NCI-H460 (cell line): ENCODE data around the gene PTX4. TPM values are rescaled to one million over a fixed set of nuclear protein-coding genes. Genes with fewer than 3 reads are reported as not detected.
"Not testable (repeated sequence)": the region's sequence is repeated elsewhere in the genome, so short reads cannot be mapped to it uniquely, and the experiment has no call there.

Experiments used
- DNase-seq: peaks from one replicate; pipeline ENCODE4 v3.0.0-alpha.2; 2016; ENCODE audit warnings: low read depth; ENCODE audit errors: extremely low read depth
- total RNA-seq: library from RNA; depleted of rRNA; stranded (reverse); fragments of >200 nt; shearing (Covaris generic); gene quantifications from 2 replicates; pipeline ENCODE4 v1.2.3, GENCODE V29; 2014

The PTX4 gene
- total RNA-seq, 1 experiment from 2014 or later = 0.15 TPM

DNA sequence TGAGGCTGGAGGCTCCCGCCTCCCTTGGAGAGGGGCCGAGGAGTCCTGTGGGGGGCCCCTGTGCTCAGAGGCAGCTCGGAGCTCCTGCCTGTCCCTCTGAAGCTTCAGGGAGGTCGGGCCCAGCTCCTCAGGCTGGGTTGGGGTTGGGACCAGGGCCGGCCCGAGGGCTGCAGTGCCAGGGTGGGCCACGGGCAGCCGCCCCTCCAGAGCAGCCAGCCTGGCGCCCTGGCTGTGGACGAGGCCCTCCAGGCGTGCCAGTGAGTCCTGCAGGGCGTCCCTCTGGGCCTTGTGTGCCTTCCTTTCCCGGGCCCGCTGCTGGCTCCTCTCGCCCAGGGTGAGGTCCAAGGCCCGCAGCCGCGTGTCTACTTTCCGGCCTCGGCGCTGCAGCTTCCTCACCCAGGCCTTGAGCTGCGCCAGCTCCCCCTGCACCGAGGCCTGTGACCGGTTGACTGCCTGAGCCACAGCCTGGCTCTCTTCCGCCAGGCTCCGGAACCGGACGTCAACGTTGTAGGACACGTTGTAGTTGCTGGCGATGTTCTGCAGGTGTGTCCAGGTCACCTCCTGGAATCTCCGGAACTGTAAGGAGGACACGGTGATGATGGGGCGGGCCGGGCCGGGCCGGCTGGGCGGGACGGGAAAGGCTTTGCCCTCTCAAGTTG is 1.2 kb downstream of the PTX4 start:
- no peak for DNase-seq

DNA sequence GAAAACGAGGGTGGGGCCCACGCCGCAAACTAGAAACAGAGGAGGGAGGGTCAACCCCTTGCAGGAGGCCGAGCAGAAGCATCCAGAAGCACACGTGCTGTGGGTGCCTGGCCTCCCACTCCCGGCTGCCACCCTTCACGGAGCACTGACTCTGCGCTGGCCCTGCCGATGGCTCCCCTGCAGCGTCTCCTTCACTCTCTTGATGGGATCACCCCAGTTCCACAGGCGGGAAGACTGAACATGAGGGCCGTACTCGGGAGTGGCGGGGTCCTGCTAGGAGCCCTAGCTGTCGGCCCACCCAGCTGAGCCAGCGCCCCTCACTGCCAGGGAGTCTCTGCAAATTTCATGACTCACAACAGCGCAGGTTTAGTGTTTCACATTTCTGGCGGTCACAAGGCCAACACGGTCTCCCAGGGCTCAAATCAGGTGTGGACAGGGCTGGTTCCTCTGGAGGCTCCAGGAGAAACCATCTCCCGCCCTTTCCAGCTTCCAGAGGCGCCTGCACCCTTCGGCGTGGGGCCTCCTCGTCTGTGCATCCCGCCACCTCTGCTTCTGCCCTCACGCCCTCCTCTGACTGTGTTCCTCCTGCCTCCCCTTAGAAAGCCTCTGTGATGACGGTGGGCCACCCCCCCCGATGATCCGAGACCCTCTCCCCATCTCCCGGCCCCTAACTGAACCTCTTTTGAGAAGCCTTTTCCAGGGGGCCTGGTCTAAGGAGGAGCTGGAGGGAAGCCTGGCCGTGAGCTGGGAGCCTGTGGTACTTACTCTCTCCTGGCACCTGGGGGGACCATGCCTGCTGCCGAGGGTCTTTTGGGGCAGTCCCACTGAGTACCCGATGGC is 2.0 kb downstream of the PTX4 start:
- no peak for DNase-seq

DNA sequence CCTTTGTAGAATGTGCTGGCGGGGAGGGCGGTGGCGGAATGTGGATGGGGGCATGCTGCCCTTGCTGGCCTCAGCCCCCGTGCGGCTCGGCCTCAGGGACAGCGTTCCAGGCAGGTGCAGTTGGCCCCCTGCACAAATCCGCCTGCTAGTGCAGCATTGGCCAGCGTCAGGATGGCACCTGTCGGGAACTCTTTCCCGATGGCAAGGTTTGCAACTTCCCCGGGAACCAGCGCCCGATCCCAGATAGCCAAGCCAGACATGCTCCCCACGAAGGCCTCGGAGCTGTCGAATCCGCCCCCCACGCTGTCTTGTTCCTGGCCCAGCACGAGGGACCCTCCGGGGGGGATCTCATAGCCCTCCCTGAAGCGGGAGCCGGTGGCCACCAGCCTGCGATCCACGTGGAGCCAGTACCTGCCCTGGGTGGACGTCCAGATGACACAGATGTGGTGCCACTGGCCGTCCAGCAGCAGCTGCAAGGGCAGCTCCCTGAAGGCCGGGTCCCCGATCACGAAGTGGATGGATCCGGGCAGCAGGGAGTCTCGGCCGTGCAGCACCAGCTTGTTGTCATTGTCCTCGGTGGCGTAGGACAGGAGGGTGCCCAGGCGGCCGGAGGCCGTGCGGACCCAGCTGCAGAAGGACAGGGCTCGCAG is 2.8 kb downstream of the PTX4 start:
- DNase-seq = no peak

DNA sequence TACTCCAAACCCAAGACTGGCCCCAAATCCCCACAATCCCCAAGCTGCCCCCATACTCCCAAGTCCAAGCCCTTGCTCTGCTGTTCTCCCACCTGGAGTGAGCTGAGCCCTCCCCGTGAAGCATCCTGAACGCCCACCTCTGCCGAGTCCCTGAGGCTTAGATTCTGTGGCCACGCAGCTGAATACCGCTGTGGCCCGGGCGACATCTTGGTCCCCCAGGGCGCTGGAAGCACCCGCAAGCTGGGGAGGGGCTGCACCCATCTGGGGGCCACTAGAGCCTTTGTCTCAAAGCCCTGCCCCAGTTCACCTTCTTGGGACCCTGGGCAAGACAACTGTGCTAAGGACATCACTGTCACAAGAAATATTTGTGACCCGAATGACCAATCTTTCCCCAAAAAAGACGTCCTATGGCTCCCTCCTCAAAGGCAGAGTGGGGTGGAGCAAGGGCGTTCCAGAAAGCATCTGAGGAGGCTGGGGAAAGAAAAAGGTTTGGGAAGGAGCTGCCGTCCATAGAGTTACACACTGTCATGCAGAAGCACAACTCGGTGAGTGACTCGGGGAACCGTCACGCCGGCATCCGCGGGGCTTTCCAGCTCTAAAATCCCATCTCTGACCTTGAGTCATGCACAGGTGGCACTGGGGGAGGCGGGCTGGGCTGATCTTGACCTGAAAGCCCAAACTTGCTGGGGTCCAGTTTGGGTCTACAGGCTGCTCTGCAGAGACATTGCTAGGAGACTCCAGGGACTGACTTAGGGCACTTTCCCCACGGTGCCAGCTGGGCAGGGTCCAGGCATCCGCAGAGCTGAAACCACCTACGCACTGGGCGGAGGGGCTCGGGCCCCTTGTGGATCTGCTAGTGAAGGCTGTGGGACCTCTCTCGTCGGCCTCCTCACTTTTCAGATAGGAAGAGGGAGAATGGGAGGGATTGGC is 6.6 kb downstream of the PTX4 start:
- no peak for DNase-seq

DNA sequence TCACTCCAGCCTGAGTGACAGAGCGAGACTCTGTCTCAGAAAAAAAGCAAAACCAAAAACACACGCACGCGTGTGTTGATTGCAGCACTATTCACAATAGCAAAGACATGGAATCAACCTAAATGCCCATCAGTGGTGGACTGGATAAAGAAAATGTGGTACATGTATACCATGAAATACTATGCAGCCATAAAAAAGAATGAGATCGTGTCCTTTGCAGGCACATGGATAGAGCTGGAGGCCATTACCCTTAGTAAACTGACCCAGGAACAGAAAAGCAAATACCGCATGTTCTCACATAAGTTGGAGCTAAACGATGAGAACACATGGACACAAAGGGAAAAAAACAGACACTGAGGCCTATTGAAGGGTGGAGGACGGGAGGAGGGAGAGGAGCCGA is 9.8 kb downstream of the PTX4 start:
- DNase-seq = not testable (repeated sequence)

DNA sequence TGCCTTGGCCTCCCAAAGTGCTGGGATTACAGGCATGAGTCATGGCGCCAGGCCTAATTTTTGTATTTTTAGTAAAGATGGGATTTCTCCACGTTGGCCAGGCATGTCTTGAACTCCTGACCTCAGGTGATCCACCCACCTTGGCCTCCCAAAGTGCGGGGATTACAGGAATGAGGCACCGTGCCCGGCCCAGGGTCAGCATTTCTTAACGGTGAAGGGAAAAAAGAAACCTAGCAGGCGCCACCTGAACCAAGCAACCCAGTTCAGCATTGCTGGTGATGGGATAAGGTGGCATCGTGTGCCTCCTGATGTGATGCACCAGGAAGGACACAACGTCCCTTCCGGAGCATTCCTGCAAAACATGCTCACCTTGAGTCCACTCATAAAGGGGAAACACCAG is 11.7 kb downstream of the PTX4 start:
- DNase-seq = no peak

DNA sequence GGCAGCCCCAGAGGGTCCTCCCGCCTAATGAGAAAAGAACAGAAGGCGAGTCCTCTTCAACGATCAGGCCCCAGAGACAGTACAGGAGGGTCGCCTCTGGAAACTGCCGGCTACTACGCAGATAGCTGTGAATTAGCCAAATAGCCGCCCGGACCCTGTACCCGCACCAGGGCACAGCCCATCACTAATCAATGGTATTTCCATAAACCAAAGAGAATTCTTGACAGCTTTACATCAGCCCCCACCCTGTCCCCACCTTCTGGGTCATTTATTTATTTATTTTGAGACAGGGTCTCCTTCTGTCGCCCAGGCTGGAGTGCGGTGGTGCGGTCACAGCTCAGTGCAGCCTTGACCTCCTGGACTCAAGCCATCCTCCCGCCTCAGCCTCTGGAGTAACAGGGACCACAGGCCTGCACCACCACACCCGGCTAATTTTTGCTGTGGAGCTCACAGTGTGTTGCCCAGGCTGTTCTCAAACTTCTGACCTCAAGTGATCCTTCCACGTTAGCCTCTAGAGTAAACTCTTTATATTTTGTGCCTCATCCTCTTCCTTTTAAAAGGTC is 13.1 kb downstream of the PTX4 start:
- DNase-seq = no peak

DNA sequence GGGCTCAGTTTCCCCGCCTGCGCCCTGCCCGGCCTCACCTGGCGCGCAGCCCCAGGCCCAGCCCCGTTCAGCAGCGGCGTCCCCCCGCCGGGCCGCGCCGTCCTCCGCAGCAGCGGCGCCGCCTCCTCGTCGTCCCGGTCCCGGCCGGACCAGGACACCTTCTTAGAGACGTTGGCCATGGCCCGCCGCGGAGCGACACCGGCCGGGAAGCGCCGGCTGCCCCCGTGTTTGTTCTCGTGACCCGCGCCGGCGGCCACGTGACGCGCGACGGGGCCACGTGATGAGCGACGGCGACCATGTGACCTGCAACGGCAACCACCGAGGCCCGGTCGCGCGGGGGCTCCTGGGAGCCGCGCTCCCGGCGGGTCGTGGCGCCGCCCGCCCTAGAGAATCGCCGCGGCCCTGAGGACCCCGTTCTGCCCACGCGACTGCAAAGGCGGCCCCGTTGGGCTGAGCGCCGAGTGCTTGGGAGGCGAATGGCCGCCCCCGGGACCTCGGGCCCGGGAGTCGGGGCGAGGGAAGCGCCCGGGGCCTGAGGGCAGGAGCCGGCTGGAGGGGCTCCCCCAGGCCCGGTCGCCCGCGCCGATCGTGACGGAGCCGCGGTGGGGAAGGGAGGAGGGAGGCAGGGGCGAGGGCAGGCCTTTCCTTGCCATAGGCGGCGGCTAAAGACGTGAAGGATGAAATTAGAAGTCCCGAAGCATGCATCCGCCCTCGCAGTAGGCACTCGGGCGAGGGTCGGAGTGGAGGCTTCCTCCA is 13.8 kb downstream of the PTX4 start, which contains the start of gene CLCN7:
CLCN7 (minus strand) TSS at position 233 of the 756 bp plus-strand sequence; CDS start at position 179, 54 bp downstream.
- peak; percentile 73 for DNase-seq

DNA sequence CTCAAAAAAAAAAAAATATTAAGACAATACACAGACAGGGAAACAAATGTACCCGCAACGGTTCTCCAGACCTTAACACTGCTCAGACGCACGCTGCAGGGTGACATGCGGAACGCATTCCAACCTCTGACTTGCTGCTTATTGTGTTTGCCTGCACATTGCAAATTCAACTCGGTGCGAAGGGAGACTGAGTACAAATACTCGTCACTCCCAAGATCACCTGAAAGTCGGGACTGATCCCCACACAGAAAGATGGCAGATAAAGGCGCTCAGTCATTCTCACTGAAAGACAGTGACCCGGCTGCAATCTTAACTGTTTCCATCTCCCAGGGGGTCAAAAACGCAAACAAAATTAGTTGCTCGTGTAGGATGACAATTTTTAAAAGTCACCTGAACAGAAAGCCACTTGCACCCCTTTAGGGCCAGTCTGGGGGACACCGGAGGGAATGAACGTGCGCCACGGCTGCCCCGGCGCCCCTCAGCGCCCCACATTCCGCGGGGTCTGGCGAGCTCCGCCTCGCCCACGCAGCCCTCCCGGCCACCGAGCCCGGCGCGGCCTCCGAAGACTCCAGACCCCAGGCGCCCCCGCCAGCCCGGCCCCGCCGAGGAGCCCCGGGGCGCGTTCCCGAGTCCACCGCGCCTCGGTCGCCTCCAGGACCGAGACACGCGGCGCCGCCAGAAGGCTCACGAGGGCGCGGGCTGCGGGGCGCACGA is 14.5 kb downstream of the PTX4 start:
- no peak for DNase-seq

DNA sequence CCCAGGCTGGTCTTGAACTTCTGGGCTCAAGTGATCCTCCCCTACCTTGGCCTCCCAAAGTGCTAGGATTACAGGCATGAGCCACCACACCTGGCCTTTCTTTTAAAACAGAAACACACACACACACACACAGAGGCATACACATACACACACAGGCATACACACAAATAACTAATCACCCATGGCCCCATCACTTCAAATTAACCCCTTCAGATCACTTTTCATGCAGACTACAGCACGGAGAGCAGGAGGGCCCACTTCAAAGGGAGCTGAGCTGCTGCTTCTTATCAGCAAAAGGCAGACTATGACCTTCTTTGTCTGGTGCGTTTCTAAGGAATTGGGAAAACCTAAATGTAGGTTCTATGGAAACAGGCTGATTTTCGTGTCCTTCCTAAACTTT is 15.8 kb downstream of the PTX4 start:
- DNase-seq = no peak

DNA sequence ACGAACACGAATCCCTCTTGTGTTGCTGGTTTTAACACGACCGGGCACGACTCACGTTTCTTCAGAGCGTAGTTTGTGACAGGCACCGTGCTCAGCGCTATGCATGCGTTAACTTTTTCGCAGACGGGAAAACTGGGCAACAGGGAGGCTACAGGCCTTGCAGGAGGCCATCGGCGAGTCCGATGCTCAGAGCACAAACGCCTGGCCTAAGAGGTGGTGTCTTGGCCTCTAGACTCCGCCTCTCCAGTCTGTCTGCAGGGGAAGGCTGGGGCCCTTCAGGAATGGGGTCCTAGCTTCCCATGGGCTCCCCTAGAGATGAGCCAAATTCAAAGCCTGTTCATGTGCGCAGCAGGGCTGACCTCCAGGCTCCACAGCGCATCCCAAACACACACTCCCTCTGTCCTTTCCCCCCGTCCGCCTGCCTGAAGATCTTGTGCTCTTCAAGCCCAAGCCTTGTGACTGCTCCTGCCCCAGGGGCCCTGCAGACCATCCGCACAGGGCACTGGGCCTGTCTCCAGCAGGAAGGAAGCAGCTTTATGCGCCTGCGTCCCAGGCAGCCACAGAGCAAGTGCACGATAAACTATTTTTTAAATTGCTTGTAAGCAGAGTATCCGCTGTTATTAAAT is 17.1 kb downstream of the PTX4 start:
- no peak for DNase-seq

DNA sequence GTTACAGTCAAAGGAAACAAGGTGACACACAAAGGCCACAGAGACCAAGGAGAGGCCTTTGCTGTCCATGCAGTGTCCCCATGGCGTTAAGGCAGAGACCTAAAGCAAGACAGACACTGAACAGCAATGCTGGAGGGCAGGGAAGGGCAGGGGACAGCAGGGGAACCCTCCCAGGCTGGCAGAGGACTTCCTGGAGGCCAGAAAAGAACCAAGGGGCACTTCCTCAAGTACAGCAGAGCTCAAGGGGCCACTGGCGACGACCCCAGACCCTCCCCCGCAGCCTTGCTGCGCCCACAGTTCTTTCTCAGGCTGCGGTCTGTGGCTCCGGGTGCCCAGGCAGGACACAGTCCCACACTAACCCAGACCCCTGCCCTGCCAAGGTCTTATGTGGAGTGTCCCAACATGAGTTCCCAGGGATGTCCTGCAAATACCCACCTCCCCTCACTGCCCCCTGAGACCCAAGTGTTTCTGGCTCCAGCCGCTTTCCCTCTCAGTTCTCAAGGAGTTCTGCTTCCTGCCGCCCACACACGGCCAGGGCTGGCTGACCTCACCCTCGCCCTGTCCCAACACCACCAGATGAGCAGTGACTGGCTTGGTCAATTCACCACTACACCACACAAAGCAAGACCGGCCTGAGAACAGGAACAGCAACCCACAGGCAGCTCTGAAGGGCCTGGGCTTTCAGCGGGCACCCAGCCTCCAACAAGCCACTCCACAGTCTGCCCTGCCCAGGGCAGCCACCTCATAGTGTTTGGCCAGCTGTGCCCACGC is 18.1 kb downstream of the PTX4 start:
- no peak for DNase-seq

DNA sequence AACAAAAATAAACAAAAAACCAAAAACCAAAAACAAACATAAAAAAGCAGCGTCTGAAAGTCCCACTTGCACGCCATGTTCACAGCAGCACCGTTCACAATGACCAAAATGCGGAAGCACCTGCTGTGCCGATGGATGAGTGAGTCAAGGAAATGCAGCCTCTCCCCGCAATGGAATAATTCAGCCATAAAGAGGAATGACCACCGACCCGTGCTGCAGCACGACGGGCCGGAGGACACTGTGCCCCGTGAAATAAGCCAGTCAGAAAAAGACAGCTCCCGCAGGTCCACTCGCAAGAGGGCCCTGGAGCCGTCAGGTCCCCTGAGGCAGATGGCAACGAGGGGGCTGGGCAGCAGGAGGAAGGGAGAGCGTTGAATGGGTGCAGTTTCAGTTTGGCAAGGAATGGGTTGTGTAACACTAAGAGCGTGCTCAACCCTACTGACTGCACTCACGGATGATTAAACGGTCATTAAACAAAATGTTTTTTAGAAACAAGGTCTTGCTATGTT is 19.0 kb downstream of the PTX4 start:
- no peak for DNase-seq

DNA sequence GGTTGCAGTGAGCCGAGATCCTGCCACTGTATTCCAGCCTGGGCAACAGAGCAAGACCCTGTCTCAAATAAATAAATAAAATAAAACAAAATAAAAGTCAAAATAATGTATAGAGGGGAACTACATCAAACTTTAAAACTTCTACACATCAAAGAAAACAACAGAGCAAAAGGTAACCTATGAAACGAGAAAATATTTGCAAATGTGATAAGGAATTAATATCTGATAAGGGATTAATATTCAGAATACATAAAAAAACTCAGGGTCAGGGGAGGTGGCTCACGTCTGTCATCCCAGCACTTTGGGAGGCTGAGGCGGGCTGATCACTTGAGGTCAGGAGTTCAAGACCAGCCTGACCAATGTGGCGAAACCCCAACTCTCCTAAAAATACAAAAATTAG is 19.6 kb downstream of the PTX4 start:
- DNase-seq = not testable (repeated sequence)

DNA sequence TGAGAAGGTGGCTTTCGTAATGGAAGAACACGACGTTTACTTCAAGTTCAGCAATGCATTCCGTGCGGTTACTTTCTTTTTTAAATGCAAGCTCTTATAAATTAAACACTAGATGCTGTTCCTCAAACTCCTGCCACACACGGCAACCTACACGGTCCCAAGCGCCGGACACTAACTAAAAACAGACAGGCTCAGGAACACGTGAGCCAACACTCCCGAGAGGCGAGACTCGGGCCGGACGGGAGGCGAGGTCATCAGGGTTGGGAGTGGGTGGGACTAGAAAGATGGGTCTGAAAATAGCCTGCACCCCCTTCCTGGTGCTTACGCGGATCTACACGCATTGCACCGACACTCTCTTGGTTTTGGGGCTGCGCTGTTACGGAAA is 20.3 kb downstream of the PTX4 start:
- DNase-seq = no peak

DNA sequence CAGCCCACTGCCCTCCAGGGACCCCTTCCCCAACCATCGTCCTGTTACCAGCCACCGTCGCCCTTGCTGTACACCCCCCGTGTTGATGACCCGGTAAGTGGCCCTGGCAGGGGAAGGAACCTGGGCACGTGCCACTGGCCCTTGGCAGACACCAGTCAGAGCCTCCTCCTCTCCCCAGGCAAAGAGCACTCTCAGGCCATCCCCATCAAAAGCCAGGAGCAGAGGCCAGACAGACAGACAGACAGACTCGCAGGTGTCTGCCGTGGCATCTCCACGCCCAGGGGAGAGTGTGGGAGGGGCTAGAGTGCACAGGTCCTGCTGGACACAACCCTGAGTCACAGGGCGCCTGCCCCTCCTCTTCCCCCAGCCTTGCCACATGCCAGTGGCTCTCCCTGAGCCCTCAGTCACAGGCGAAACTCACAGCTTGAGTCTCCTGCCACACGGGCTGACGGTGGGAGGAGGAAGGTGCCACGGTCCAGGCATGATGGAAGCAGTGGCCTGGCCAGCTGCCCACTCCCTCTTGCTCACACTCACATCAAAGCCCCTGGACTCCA is 21.7 kb downstream of the PTX4 start:
- DNase-seq = no peak

DNA sequence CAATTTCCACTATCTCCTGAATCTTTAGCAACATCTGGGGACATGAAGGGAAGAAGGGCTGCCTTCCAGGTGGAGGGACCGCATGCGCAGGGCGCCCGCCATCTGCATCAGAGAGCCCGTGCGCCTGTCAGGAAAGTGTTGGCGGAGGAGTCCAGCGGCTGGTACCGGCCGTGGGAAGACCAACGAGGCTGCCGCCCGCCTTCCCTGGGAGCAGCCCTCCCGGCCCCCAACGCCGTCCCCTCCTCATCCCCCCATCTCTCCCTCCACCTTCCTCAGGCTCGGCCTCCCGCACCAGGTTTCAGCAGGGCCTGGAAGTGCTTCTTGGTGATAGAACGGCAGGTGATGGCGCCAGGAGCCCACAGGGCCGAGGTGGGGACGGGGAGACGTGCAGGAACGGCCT is 22.7 kb downstream of the PTX4 start:
- DNase-seq = no peak
